Panc1 (cell line): ENCODE results near the gene PRPH.

Experiments
- POLR2AphosphoS5 ChIP-seq: IDR thresholded peaks from 2 replicates; pipeline ENCODE4 v1.6.1; 2012; ENCODE audit warnings: mild to moderate bottlenecking, low read depth, low read length, moderate library complexity
- SIN3A ChIP-seq: IDR thresholded peaks from 2 replicates; pipeline ENCODE4 v1.6.1; 2012; ENCODE audit warnings: low read depth, mild to moderate bottlenecking, low read length, moderate library complexity, borderline replicate concordance; ENCODE audit not compliant: insufficient read depth
- TF ChIP-seq, protein P1 (sequence below): fragments of 450-650 bp; IDR thresholded peaks from 2 replicates; pipeline ENCODE4 v1.5.1; 2017; ENCODE audit warnings: mild to moderate bottlenecking
- TF ChIP-seq, protein P2 (sequence below), 2 experiments: IDR thresholded peaks; 2 replicates each; pipeline ENCODE4 v1.6.1; 2011 to 2012; ENCODE audit warnings: low read depth in 2 of 2, control low read depth in 1 of 2, low read length in 1 of 2, mild to moderate bottlenecking in 1 of 2, moderate library complexity in 1 of 2; ENCODE audit not compliant: insufficient read depth in 1 of 2

DNA sequence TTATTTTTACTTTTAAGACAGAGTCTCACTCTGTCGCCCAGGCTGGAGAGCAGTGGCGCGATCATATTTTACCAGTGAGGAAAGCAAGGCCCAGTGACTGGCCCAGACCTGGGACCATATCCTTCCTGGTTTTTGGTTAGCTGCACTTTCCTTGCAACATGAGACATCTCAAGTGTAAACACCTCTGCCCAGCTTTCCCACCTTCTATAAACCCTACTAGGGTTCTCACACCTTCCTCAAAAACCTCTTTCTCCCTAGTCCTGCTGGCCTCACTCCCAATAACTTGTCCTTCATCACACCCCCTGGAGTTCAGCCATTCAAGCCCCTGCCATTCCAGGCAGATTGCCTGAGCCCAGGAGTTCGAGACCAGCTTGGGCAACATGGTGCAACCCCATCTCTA is 10.3 kb upstream of the PRPH start:
- TF ChIP-seq, protein P1, sequence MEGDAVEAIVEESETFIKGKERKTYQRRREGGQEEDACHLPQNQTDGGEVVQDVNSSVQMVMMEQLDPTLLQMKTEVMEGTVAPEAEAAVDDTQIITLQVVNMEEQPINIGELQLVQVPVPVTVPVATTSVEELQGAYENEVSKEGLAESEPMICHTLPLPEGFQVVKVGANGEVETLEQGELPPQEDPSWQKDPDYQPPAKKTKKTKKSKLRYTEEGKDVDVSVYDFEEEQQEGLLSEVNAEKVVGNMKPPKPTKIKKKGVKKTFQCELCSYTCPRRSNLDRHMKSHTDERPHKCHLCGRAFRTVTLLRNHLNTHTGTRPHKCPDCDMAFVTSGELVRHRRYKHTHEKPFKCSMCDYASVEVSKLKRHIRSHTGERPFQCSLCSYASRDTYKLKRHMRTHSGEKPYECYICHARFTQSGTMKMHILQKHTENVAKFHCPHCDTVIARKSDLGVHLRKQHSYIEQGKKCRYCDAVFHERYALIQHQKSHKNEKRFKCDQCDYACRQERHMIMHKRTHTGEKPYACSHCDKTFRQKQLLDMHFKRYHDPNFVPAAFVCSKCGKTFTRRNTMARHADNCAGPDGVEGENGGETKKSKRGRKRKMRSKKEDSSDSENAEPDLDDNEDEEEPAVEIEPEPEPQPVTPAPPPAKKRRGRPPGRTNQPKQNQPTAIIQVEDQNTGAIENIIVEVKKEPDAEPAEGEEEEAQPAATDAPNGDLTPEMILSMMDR = no peak
- TF ChIP-seq POLR2AphosphoS5 (no peak), SIN3A (no peak)
- TF ChIP-seq, protein P2, sequence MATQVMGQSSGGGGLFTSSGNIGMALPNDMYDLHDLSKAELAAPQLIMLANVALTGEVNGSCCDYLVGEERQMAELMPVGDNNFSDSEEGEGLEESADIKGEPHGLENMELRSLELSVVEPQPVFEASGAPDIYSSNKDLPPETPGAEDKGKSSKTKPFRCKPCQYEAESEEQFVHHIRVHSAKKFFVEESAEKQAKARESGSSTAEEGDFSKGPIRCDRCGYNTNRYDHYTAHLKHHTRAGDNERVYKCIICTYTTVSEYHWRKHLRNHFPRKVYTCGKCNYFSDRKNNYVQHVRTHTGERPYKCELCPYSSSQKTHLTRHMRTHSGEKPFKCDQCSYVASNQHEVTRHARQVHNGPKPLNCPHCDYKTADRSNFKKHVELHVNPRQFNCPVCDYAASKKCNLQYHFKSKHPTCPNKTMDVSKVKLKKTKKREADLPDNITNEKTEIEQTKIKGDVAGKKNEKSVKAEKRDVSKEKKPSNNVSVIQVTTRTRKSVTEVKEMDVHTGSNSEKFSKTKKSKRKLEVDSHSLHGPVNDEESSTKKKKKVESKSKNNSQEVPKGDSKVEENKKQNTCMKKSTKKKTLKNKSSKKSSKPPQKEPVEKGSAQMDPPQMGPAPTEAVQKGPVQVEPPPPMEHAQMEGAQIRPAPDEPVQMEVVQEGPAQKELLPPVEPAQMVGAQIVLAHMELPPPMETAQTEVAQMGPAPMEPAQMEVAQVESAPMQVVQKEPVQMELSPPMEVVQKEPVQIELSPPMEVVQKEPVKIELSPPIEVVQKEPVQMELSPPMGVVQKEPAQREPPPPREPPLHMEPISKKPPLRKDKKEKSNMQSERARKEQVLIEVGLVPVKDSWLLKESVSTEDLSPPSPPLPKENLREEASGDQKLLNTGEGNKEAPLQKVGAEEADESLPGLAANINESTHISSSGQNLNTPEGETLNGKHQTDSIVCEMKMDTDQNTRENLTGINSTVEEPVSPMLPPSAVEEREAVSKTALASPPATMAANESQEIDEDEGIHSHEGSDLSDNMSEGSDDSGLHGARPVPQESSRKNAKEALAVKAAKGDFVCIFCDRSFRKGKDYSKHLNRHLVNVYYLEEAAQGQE (IDR thresholded peaks at IDR 0.05; ENCODE audit: insufficient read depth in 1 of 2, low read depth in 2 of 2, low read length in 1 of 2) = no peak
